GM12874 (cell line): ENCODE data around the gene COPB2.

Experiments
- TF ChIP-seq, protein P1 (sequence below): IDR thresholded peaks from 2 replicates; pipeline ENCODE4 v1.5.1; 2011; ENCODE audit warnings: low read depth, mild to moderate bottlenecking, control low read depth, low read length, moderate library complexity; ENCODE audit not compliant: insufficient read depth

COPB2 gene

DNA sequence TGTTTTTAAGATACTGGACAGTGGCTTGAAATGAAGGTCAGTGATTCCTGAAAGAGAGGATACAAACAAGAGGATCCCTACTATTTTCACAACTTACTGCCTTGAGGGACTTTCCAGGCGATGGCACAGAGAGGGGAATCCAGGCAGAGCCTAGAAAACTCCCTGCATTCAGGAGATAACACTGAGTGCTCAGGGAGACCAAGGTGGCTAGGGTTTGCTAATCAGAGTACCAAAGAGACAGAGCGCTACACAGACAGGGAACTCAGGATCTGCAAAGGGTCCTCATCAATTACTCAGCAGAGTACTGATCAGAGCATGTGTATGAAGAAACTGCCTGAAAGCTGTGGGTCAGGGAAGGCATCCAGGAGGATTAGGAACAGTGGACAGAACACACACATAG is 57.4 kb downstream of the COPB2 start:
- TF ChIP-seq, protein P1, sequence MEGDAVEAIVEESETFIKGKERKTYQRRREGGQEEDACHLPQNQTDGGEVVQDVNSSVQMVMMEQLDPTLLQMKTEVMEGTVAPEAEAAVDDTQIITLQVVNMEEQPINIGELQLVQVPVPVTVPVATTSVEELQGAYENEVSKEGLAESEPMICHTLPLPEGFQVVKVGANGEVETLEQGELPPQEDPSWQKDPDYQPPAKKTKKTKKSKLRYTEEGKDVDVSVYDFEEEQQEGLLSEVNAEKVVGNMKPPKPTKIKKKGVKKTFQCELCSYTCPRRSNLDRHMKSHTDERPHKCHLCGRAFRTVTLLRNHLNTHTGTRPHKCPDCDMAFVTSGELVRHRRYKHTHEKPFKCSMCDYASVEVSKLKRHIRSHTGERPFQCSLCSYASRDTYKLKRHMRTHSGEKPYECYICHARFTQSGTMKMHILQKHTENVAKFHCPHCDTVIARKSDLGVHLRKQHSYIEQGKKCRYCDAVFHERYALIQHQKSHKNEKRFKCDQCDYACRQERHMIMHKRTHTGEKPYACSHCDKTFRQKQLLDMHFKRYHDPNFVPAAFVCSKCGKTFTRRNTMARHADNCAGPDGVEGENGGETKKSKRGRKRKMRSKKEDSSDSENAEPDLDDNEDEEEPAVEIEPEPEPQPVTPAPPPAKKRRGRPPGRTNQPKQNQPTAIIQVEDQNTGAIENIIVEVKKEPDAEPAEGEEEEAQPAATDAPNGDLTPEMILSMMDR, result no peak

DNA sequence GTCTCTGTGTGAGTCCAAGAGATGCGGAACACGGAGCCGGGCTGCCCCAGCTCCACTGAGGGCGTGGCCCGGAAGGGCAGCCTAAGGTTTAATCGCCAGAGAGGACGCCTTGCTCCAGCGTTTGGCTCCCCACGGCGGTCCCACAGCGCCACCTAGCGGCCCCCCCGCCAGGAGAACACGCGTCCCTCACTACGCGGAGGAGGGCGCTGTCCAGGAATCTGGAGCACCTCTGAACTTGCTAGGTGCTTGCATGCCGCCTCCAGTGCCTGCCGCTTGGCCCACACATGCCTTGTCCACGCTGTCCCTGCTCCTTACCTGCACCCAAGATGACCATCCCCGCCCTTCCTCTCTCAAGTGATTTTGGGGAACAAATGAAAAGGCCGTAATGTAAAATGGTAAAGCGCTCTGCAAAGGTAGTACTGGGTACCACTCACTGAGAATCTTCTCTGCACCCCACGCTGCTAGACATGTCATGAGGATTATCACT is 60.0 kb downstream of the COPB2 start:
- TF ChIP-seq, protein P1, result peak; percentile 99

DNA sequence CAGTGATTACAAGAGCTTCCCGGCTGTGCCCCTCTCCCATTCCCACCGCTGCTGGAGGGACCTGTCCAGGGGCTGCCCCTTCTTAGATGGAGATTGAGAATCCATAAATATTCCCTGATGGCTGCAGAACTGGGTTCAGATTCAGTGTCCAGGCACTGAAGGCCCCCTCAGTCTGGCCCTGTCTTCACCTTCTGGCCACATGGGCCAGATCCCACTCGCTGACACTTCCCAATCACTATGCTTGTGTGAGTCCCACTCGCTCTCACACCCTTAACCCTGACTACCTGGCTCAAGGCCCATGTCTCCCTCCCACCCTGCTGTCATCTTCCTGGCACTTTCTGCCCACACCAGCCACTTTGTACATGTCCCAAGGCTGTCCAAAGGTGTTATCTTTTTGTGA is 61.1 kb downstream of the COPB2 start:
- TF ChIP-seq, protein P1, result no peak

DNA sequence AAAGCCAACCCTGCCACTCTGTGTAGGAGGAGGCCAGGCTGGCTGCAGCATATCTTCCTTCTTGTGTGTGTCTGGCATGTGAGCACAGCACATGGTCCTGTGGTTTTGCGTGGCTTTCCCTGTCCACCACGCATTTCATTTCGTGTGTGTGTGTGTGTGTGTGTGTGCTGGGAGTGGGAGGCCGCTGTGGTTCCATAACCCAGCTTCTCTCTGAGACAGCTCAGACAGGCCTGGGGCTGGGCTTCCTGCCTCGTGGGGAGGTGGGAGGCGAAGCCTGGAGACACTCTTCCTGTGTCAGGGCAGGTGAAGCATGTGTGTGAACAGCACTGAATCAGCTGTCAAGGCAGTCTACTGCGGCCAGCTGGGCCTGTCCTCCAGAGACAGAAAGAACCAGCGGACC is 61.6 kb downstream of the COPB2 start:
- TF ChIP-seq, protein P1, result no peak

DNA sequence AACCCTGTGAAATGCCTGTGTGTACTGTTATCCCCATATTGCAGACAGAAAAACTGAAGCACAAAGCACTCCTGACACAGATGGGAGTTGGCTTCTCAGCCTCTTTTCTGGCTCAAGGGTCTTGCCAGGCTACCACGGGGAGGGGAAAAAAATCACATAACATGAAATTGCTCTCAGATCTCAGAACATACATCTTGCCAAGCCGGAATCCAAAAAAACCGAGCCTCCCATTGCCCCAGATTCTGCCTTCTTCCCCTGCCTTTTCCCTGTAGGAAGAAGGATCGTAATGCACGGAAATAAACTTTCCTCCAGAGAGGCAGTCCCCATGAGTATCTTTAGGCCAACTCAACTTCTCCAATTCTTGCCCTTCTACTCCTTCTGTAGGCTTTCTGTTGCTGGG is 62.2 kb downstream of the COPB2 start:
- TF ChIP-seq, protein P1, result no peak

DNA sequence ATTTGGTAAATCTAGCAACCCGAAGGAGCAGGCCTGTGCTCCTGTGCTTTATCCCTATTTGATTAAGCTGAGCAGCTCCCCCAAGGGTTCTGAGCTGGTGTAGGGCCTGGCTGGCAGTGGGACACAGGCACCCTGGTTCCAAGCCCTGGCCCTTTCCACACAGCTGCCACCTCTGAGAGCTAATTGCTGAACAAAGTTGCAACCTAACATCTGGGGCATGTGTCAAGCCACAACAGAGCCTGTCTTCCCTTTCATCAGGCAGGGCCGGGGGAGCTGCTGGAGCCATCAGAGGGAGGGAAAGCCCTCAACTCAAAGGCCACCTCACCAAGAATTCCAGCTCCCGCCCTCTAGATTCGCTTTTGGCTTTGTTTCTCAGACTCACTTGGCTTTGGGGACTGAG is 62.7 kb downstream of the COPB2 start:
- TF ChIP-seq, protein P1, result no peak

DNA sequence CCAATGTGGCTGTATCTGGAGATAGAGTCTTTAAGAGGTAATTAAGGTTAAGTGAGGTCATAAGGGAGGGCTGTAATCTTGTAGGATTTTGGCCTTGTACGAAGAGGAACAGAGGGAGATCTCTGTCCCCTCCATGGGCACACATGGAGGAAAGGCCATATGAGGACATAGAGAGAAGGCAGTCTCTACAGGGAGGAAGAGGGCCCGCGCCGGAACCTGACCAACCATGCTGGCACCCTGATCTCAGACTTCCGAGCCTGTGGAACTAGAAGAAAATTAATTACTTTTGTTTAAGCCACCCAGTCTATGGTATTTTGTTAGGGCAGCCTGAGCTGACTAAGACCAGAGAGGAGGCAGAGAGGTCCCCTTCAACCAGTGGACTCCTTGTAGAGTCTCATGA is 63.3 kb downstream of the COPB2 start:
- TF ChIP-seq, protein P1, result no peak

DNA sequence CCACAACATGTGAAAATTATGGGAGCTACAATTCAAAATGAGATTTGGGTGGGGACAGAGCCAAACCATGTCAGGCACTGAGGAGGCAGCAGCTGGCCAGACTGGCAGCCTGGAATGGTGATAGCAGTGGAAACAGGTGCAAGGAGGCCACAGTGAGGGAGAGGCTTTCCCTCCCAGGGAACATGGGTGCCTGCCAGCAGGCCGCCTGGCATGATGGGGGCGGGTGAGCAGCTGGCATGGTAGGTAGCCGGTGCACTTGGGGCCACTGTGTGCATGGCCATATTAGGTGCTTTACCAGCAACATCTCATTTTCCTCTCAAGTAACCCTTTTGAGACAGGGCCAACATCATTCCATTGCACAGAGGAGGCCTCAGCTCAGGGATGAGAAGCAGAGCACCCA is 63.9 kb downstream of the COPB2 start:
- TF ChIP-seq, protein P1, result no peak
